GM11168 (cell line): Measurements from ENCODE around the gene POGZ.
"Not testable (repeated sequence)": the region's sequence is repeated elsewhere in the genome, so short reads cannot be mapped to it uniquely, and the experiment has no call there.

ENCODE experiments used
- in situ Hi-C: fragments of 300-500 bp; cut with MboI; formaldehyde crosslinking; loops from one replicate; pipeline ENCODE4 v1.12.0; 2022; ENCODE audit warnings: low sequenced_read_pairs; ENCODE audit not compliant: unreplicated experiment

The POGZ gene

DNA sequence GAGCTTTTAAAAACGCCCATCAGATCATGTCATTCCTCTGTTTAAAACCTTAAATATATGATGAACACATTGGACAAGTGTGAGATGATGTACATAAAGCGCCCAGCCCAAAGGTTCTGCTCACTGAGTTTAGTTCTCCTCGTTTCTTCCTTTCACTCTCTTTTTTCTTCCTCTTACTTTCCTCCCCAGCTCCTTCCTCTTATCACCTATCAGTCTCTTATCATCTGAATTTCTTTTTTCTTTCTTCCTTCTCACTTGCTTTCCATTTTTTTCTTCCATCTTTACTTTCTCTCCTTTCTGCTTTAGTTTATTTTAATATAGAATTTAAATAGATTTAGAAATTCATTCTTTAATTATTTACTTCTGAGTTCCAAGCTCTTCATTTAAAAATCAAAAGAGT is 17.8 kb upstream of the POGZ start:
- in situ Hi-C loops, result no loop called here

DNA sequence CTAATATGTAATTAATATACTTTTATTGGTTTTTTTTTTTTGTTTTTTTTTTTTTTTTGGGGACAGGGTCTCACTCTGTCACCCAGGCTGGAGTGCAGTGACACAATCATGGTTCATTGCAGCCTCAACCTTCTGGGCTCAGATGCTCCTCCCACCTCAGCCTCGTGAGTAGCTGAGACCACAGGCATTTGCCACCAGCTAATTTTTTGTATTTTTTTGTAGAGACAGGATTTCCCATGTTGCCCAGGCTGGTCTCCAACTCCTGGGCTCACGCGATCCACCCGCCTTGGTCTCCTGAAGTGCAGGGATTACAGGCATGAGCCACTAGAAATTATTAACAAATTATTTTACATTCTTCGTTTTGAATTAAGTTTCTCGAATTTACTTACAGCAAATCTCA is 16.8 kb upstream of the POGZ start:
- in situ Hi-C loops, result no loop called here

DNA sequence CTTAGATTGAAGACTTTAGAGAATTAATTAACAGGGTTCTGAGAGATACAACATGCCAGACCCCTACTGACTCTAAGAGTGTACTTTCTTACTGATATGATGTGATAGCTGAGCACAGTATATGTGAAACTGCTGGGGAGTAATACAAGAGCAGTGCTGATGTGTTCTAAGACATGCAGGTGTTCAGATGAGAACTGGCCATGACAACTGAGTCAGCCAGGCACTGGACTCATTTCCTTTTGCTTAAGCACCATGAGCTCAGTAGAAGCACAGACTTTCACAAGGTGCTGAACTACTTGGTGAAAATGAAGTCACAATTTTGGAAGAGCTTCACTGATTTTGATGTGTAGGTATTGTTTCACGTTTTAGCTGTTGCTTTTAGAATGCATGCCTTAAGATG is 15.9 kb upstream of the POGZ start:
- in situ Hi-C loops, result no loop called here

- in situ Hi-C loops, result no loop called here
Observed at GRCh38 chr1:151474745-151475144, 15.5 kb upstream of the POGZ start.

GRCh38 chr1:151472856-151473731 is 13.8 kb upstream of the POGZ start:
- in situ Hi-C loops, result no loop called here

- in situ Hi-C loops, result no loop called here
Observed at GRCh38 chr1:151465026-151465425, 5.7 kb upstream of the POGZ start.

DNA sequence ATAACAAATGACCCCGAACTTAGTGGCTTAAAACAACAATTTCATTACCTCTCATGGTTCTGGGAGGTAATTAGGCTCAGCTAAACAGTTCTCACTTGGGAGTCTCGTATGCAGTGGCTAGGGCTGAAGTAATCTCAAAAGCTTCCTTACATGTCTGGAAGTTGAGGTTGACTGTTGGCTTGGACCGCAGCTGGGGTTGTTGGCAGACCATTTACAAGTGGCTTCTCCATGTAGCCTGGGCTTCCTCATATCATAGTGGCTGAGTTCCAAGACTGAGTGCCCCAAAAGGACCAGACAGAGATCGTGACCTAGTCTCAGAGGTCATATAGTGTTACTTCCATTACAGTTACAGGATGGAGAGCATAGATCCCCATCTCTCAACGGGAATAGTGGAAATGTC is 2.4 kb upstream of the POGZ start:
- in situ Hi-C loops, result no loop called here

DNA sequence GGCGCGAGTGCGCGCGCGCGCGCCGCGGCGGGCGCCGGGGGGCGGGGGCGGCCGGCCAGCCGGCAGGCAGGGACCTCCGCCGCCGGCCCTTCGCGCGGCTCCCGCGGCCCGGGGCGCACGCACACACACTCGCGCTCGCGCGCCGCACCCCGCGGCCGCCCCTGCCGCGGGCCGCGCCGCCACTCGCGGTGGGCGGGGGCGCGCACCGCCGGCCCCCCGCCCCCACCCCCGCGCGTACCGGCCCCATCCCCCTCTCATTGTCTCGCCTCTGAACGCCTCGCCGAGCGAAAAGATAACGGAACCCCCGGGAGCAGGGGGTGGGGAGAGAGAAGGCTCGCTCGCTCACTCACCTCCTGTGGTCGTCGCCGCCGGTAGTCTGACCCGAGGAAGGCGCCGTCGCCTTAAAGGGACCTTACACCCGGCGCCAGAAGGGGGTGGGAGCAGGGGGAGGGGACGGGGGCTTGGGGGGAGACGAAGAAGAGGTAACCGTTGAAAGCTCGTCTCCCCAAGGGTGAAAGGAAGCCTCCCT is 428 bp downstream of the POGZ start:
- in situ Hi-C loops, result no loop called here

DNA sequence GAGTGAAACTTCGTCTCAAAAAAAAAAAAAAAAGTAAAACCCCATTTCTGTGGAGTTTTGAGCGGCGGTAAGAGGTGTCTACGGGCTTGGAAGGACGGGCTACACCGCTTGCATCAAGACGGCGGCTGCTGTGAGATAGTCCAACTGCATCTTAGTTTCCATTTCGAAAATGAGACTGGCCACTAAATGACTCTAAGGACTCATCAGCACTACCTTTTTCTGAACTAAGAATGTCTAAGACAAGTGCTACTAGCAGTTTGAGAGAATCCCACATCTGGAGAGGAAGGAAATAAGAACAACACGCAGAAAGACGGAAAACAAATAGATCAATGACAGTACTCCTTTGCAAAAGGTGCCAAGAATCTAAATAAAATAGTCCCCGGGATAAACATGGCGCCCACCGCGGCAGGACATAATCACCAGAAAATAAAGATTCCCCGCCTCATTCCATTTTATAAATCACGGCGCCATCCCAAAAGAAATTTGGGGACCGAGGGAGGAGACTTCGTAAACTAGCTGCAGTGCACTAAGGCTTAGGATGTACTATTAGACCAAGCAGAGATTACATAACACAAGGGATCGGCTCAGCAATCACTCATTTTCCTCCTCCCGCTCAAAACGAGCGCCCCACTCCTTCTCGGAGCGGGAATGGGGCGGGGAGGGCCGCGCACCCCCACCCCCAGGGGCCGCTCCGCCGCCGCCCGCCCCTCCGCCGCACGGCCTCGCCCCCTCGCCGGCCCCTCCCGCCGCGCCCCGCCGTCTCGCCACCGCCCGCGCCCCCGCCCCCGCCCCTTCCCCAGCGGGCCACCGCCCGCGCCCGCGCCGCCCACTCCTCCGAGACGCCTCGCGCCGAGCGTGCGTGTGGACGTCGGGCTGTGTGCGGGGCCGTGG is 1.1 kb downstream of the POGZ start:
- in situ Hi-C loops, result no loop called here

DNA sequence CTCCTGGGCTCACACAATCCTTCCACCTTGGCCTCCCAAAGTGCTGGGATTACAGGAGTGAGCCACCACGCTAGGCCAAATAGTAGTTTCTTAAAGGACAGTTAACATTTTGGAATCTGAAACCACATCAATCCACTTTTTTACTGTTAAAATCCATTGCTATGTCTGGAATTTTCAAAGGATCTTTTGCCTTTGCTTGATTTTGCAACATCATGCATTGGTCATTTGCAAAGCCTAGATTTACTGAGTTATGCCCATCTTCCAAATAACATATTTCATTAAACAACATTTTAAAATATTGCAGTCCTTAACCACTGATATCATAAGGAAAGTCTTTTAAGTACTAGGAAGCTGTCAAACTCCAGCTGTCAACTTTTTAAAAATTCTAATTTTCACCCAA is 3.3 kb downstream of the POGZ start:
- in situ Hi-C loops, result no loop called here

DNA sequence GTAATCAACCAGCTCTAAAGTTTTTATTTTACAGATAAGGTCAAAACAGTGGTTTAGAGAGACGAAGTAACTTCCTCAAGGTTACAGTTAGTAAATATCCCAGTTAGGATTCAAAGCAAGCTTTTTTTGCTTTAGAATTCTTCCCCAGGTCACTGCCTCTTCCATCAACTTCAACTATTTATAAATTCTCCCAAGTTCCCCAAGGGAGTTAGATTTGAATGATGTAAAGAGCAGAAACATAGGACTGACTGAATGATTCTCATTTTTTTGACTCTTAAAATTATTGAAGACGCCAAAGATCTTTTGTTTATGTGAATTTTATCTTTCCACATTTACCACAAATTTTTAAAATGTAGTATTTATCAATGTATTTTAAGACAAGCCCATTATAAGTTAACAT is 4.1 kb downstream of the POGZ start:
- in situ Hi-C loops, result no loop called here

- in situ Hi-C loops, result no loop called here
Observed at GRCh38 chr1:151447696-151448095, 11.6 kb downstream of the POGZ start.

- in situ Hi-C loops, result no loop called here
Observed at GRCh38 chr1:151444783-151445177, 14.5 kb downstream of the POGZ start.

DNA sequence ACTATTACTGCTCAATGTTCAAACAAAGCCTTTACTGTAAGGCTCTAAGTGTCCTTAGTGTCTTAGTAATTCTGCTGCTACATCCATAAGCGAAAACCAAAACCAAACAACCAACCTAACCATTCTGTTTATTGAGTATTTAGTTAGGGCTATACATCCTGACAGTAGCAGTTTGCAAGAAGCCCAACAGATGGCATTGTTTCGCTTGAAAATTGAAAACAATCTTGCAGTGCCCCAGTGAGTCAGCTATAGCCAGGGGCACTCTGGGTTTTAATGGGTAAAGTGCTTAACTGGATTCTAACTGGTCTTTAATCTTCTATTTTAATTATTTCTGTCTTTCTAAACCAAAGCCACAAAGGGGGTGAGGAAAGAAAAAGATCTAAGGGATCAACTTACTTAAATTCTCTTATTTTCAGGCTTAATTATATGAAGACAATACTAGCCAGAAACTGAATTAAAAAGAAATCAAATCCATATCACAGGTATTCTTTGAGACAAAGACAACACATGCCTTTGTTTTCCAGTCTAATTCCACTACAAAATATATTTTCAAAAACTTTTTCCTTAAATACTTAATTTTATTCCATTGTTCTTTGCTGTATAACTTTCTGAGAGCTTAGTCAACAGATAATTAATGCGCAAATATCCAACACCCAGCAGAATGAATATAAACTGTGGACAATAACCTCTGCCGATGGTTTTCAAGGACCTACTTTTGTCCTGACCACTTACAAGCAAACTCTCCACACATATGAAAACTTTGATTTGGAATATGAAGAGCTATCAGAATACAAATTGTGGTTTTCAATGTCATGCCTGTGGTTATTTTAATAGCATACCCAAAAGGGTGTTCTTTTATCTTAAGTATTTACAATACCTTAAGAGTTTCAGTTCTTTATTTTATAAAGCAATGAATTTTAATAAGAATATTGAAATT is 15.2 kb downstream of the POGZ start:
- in situ Hi-C loops, result no loop called here

DNA sequence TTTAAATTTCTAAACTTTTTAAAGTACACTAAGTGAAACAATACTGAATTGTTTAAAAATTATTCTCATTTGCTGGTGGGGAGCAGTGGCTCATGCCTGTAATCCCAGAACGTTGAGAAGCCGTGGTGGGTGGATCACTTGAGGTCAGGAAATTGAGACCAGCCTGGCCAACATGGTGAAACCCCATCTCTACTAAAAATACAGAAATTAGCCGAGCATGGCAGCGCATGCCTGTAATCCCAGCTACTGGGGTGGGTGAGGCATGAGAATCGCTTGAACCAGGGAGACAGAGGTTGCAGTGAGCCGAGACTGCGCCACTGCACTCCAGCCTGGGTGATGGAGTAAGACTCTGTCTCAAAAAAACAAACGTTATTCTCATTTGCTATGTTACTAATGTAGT is 21.9 kb downstream of the POGZ start:
- in situ Hi-C loops, result not testable (repeated sequence)

DNA sequence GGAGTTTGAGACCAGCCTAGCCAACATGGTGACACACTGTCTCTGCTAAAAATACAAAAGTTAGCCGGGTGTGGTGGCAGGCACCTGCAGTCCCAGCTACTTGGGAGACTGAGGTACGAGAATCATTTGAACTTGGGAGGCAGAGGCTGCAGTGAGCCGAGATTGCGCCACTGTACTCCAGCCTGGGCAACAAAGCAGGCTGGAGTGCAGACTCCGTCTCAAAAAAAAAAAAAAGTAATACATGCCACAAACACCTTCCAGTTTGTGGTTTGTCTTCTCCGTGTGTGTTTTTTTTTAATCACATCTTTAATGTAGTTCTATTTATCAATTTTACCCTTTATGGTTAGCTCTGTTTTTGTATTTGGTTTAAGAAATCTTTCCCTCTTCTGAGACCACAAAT is 22.3 kb downstream of the POGZ start:
- in situ Hi-C loops, result no loop called here

GRCh38 chr1:151435174-151435573 is 24.1 kb downstream of the POGZ start:
- in situ Hi-C loops, result no loop called here

DNA sequence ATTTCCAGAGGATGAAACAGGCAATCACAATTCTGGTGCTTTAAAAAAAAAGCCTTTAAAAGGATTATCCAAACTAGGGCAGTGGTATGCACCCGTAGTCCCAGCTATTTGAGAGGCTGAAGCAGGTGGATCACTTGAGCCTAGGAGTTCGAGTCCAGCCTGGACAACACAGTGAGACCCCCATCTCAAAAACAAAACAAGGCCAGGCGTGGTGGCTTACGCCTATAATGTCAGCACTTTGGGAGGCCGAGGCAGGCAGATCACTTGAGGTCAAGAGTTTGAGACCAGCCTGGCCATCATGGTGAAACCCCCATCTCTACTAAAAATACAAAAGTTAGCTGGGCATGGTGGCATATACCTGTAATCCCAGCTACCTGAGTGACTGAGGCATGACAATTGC is 25.5 kb downstream of the POGZ start:
- in situ Hi-C loops, result not testable (repeated sequence)

GRCh38 chr1:151428068-151428467 is 31.2 kb downstream of the POGZ start:
- in situ Hi-C loops, result no loop called here

GRCh38 chr1:151425103-151425502 is 34.2 kb downstream of the POGZ start:
- in situ Hi-C loops, result no loop called here
